C4-2B (cell line): Measurements from ENCODE around the gene SUPT16H.
"Not testable (repeated sequence)": the region's sequence is repeated elsewhere in the genome, so short reads cannot be mapped to it uniquely, and the experiment has no call there.

Source experiments
- CTCF ChIP-seq: fragments of 450-650 bp; conservative IDR thresholded peaks from 2 replicates; pipeline ENCODE4 v1.5.1; 2017; ENCODE audit warnings: mild to moderate bottlenecking
- ZFX ChIP-seq: fragments of 450-650 bp; IDR thresholded peaks from 2 replicates; pipeline ENCODE4 v1.6.1; 2017

GRCh38 chr14:21302836-21303140, 81.0 kb downstream of the SUPT16H start:
- not testable (repeated sequence) for TF ChIP-seq CTCF, ZFX
